Thoracic aorta (tissue), 2 donors: ENCODE data around the gene TPST1. TPM values are rescaled to one million over a fixed set of nuclear protein-coding genes. Genes with fewer than 3 reads are reported as not detected.
"Not testable (repeated sequence)": the region's sequence is repeated elsewhere in the genome, so short reads cannot be mapped to it uniquely, and the experiment has no call there.

ENCODE experiments used
- ATAC-seq: fragments of 150-250 bp; one replicate; pipeline ENCODE4 v1.8.0; 2017; ENCODE audit warnings: low read depth; ENCODE audit not compliant: insufficient number of reproducible peaks, low FRiP score
- DNase-seq: peaks from one replicate; pipeline ENCODE4 v3.0.0-alpha.2; 2020; ENCODE audit warnings: low spot score
- H3K27ac ChIP-seq, 2 donors: fragments of 200-600 bp; sonication (generic); 1 replicate in 1 of 2; 2 replicates in 1 of 2; pipeline ENCODE4 v1.5.1; 2016; ENCODE audit warnings: mild to moderate bottlenecking in 2 of 2, moderate library complexity in 2 of 2
- H3K27me3 ChIP-seq: fragments of 200-600 bp; sonication (generic); replicated peaks from 2 replicates; pipeline ENCODE4 v1.6.0; 2016; ENCODE audit warnings: mild to moderate bottlenecking; ENCODE audit not compliant: insufficient read depth
- H3K36me3 ChIP-seq: fragments of 200-600 bp; sonication (generic); one replicate; pipeline ENCODE4 v1.5.1; 2016
- H3K4me1 ChIP-seq, 2 donors: fragments of 200-600 bp; sonication (generic); 1 replicate in 1 of 2; 2 replicates in 1 of 2; pipeline versions ENCODE4 v1.5.1 to v1.6.0; 2016; ENCODE audit warnings: low read depth in 2 of 2, mild to moderate bottlenecking in 1 of 2; ENCODE audit not compliant: control insufficient read depth in 1 of 2
- H3K4me3 ChIP-seq: fragments of 200-600 bp; sonication (generic); 2 replicates; pipeline ENCODE4 v1.5.1; 2016; ENCODE audit warnings: mild to moderate bottlenecking
- H3K9me3 ChIP-seq: fragments of 200-600 bp; sonication (generic); 2 replicates; pipeline ENCODE4 v1.5.1; 2016
- CTCF ChIP-seq: fragments of 200-600 bp; sonication (generic); IDR thresholded peaks from one replicate; pipeline ENCODE4 v1.5.1; 2019; ENCODE audit warnings: antibody characterized with exemption
- total RNA-seq, 2 donors: library from RNA; depleted of rRNA; stranded (reverse); fragments of >200 nt; gene quantifications; one replicate each; pipeline versions ENCODE4 v1.1.0 to v1.2.3, GENCODE V29; 2016

The TPST1 gene
- total RNA-seq, 2 donors from 2014 or later = 18.1 to 25.4 TPM

DNA sequence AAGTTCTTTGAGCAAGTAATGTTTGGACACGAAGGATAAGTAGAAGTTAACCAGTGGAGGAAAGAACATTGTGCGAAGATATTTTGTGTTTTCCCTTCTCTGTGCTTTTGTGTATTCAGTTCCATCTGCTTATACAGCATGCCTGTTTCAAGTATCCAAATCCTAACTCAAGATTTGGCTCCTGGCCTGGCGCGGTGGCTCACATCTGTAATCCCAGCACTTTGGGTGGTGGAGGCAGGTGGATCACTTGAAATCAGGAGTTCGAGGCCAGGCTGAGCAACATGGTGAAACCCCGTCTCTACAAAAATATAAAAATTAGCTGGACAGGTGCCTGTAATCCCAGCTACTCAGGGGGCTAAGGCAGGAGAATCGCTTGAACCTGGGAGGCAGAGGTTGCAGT lies 40.8 kb upstream of the TPST1 start:
- Histone ChIP-seq H3K4me3 (no peak overlapping the region), H3K27ac (no peak overlapping the region), H3K9me3 (no peaks in the 10 kb centered on the region), H3K36me3 (no peaks in the 10 kb centered on the region), H3K4me1 (no peaks in the 10 kb centered on the region), H3K27me3 (no peaks in the 10 kb centered on the region)
- TF ChIP-seq CTCF = no peak
- ATAC-seq (no peak), DNase-seq (no peak)

DNA sequence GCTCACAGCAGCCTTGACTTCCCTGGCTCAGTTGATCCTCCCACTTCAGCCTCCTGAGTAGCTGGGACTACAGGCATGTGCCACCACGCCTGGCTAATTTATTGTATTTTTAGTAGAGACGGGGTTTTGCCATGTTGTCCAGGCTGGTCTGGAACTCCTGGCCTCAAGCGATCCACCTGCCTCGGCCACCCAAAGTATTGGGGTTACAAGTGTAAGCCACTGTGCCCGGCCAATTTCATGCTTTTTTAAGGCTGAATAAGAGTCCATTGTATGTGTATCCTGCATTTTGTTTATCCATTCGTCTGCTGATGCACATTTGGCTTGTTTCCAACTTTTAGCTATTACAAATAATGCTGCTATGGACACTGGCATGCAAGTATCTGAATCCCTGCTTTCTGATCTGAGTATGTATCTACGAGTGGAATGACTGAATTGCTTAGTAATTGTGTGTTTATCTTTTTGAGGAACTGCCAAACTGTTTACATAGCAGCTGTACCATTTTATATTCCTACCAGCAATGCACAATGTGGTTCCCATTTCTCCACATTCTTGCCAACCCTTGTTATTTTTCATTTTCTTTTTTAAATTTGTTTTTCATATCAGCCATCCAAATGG lies 37.3 kb upstream of the TPST1 start:
- H3K27ac ChIP-seq = no peak overlapping the region
- no peaks in the 10 kb centered on the region for H3K27me3 ChIP-seq
- no peaks in the 10 kb centered on the region for H3K9me3 ChIP-seq
- DNase-seq = no peak
- H3K4me3 ChIP-seq = no peak overlapping the region
- no peak for TF ChIP-seq CTCF
- no peaks in the 10 kb centered on the region for H3K36me3 ChIP-seq
- no peak for ATAC-seq
- peaks cover 0 to 10% of the 10 kb centered on the region in 2 donors for H3K4me1 ChIP-seq

DNA sequence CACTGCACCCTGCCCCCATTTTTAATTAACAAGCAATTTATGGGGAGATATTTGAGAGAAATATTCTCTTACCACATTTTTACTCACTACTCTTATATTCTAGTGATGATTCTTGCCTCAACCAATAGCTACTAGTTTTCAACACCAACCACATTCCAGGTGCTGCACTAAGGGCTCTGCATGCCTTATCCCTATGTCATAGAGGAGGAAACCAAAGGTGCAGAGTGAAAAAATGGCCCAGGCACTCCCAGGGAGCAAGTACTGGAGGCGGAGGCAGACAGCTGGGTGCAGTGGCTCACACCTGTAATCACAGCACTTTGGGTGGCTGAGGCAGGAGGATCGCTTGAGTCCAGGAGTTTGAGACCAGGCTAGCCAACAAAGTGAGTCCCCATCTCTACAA lies 35.5 kb upstream of the TPST1 start:
- ATAC-seq (no peak), DNase-seq (no peak)
- Histone ChIP-seq H3K27me3 (no peaks in the 10 kb centered on the region), H3K36me3 (no peaks in the 10 kb centered on the region), H3K27ac (no peak overlapping the region), H3K4me3 (no peak overlapping the region), H3K4me1 (peaks cover 0 to 10% of the 10 kb centered on the region in 2 donors), H3K9me3 (no peaks in the 10 kb centered on the region)
- TF ChIP-seq CTCF = no peak

DNA sequence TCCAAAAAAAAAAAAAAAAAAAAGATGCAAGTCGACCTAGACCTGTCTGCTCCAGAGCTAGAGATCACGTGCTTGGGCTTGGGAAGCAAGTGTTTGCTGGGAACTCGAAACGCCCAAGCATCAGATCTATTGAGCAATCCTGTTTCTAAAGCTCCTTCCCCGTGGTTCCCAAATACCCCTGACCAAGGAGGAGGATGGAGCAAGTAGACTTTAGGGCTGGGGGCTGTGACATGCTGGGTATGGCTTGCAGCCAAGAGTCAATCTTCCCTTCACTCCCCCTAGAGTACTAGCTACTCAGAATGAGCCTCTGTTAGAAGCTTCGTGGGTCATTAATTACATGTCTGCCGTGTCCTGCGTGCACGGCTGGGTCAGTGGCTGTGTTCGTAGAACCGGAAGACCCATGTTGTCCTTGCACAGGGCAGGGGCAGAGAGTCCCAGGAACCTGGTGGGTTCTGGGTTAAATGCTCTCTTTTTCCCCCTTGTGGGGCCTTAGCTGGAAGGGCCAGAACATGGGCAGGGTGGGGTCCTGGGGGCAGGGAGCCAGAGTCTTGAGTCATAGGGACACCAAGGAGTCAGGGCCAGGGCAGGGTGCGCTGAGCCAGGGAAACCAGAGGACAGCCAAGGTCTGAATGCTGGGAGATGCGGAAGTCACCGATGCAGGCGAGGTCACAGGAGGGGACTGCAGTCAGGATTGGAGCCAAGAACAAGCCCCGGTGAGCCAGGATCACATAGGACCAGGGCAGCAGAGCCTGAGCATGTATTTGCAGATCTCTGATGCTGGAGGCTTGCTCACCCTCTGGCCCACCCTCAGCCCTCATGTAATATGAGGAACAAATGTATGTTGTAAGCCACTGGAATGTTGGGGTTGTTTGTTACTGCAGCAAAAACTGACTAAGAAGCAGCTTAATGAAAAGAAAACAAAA lies 34.6 kb upstream of the TPST1 start:
- H3K9me3 ChIP-seq = no peaks in the 10 kb centered on the region
- no peak overlapping the region for H3K4me3 ChIP-seq
- TF ChIP-seq CTCF = no peak
- ATAC-seq (no peak), DNase-seq (peak; percentile 25)
- no peaks in the 10 kb centered on the region for H3K27me3 ChIP-seq
- H3K27ac ChIP-seq = no peak overlapping the region
- no peaks in the 10 kb centered on the region for H3K36me3 ChIP-seq
- H3K4me1 ChIP-seq = peaks cover 0 to 10% of the 10 kb centered on the region in 2 donors

- H3K36me3 ChIP-seq, H3K9me3 ChIP-seq, ATAC-seq, H3K4me3 ChIP-seq, H3K27ac ChIP-seq, H3K27me3 ChIP-seq, DNase-seq: not testable (repeated sequence)
- peaks cover 0 to 10% of the 10 kb centered on the region in 2 donors for H3K4me1 ChIP-seq
Measured at GRCh38 chr7:66172536-66173401, 32.4 kb upstream of the TPST1 start.
